DND-41 (cell line): ENCODE measurements around the gene SCAI.

Source experiments
- ATAC-seq: fragments of 200-7000 bp; cut with Tn5 transposase; 3 replicates; pipeline ENCODE4 v1.9.1; 2021; ENCODE audit warnings: low read depth; ENCODE audit not compliant: insufficient read depth
- DNase-seq: peaks from one replicate; pipeline ENCODE4 v3.0.0-alpha.2; 2020
- H2AFZ ChIP-seq: 2 replicates; pipeline ENCODE4 v1.6.0; 2012; ENCODE audit warnings: low read depth, low read length
- H3K27ac ChIP-seq: 2 replicates; pipeline ENCODE4 v1.5.1; 2012; ENCODE audit warnings: low read length, inconsistent platforms
- H3K27me3 ChIP-seq: fragments of 200-600 bp; sonication (generic); 2 replicates; pipeline ENCODE4 v1.6.0; 2012; ENCODE audit warnings: low read length, mild to moderate bottlenecking, inconsistent platforms; ENCODE audit not compliant: insufficient read depth, poor library complexity
- H3K36me3 ChIP-seq: 2 replicates; pipeline ENCODE4 v1.5.1; 2012; ENCODE audit warnings: low read length, inconsistent platforms; ENCODE audit not compliant: insufficient read depth
- H3K4me1 ChIP-seq: 2 replicates; pipeline ENCODE4 v1.5.1; 2012; ENCODE audit warnings: mild to moderate bottlenecking, low read length; ENCODE audit not compliant: insufficient read depth
- H3K4me2 ChIP-seq: 2 replicates; pipeline ENCODE4 v1.6.0; 2012; ENCODE audit warnings: mild to moderate bottlenecking, moderate library complexity, low read length, inconsistent platforms; ENCODE audit not compliant: insufficient read depth
- H3K4me3 ChIP-seq, 2 experiments: fragments of 200-600 bp in 1 of 2; shearing (Covaris generic) in 1 of 2; 2 replicates each; pipeline ENCODE4 v1.5.1; 2012 to 2016; ENCODE audit warnings: inconsistent platforms in 2 of 2, low read length in 2 of 2, mild to moderate bottlenecking in 2 of 2, low read depth in 1 of 2, moderate library complexity in 1 of 2
- H3K79me2 ChIP-seq: 2 replicates; pipeline ENCODE4 v1.6.0; 2012; ENCODE audit warnings: low read length, inconsistent platforms; ENCODE audit not compliant: insufficient read depth
- H3K9ac ChIP-seq: 2 replicates; pipeline ENCODE4 v1.6.0; 2012; ENCODE audit warnings: low read depth, mild to moderate bottlenecking, inconsistent platforms, low read length, moderate library complexity
- H3K9me3 ChIP-seq: 2 replicates; pipeline ENCODE4 v1.5.1; 2012; ENCODE audit warnings: low read length, moderate library complexity, mild to moderate bottlenecking, inconsistent platforms; ENCODE audit not compliant: insufficient read depth, severe bottlenecking
- H4K20me1 ChIP-seq: 2 replicates; pipeline ENCODE4 v1.6.0; 2012; ENCODE audit warnings: low read length; ENCODE audit not compliant: insufficient read depth
- EZH2 ChIP-seq: IDR thresholded peaks from 3 replicates; pipeline ENCODE4 v1.6.1; 2012; ENCODE audit warnings: borderline replicate concordance, low read depth, mild to moderate bottlenecking, moderate library complexity, low read length, inconsistent platforms; ENCODE audit not compliant: severe bottlenecking
- TF ChIP-seq, protein P1 (sequence below): IDR thresholded peaks from 2 replicates; pipeline ENCODE4 v1.5.1; 2012; ENCODE audit warnings: borderline replicate concordance, low read length, moderate library complexity, mild to moderate bottlenecking; ENCODE audit not compliant: poor library complexity, severe bottlenecking; ENCODE audit errors: extremely low read depth

The SCAI gene

DNA sequence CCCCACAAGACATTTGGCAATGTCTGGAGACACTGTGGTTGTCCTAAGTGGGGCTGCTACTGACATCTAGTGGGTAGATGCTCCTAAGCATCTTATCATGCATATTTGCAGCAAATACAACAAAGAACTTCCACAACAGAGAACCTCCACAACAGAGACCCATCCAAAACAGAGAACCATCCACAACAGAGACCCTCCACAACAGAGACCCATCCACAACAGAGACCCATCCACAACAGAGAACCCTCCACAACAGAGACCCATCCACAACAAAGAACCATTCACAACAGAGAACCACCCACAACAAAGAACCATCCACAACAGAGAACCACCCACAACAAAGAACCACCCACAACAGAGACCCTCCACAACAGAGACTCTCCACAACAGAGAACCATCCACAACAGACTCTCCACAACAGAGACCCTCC lies 248.6 kb downstream of the SCAI start:
- TF ChIP-seq, protein P1, sequence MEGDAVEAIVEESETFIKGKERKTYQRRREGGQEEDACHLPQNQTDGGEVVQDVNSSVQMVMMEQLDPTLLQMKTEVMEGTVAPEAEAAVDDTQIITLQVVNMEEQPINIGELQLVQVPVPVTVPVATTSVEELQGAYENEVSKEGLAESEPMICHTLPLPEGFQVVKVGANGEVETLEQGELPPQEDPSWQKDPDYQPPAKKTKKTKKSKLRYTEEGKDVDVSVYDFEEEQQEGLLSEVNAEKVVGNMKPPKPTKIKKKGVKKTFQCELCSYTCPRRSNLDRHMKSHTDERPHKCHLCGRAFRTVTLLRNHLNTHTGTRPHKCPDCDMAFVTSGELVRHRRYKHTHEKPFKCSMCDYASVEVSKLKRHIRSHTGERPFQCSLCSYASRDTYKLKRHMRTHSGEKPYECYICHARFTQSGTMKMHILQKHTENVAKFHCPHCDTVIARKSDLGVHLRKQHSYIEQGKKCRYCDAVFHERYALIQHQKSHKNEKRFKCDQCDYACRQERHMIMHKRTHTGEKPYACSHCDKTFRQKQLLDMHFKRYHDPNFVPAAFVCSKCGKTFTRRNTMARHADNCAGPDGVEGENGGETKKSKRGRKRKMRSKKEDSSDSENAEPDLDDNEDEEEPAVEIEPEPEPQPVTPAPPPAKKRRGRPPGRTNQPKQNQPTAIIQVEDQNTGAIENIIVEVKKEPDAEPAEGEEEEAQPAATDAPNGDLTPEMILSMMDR: peak; percentile 55
- TF ChIP-seq EZH2: no peak
- H4K20me1 ChIP-seq: no peaks in the 10 kb centered on the region
- H3K4me3 ChIP-seq: no peak overlapping the region
- no peak overlapping the region for H3K27ac ChIP-seq
- no peak overlapping the region for H3K4me2 ChIP-seq
- H3K36me3 ChIP-seq: peaks cover 65% of the 10 kb centered on the region
- no peaks in the 10 kb centered on the region for H3K27me3 ChIP-seq
- no peak overlapping the region for H2AFZ ChIP-seq
- H3K9ac ChIP-seq: no peak overlapping the region
- ATAC-seq (peak; percentile 77), DNase-seq (peak; percentile 57)
- H3K79me2 ChIP-seq: no peaks in the 10 kb centered on the region
- no peaks in the 10 kb centered on the region for H3K9me3 ChIP-seq
- H3K4me1 ChIP-seq: no peaks in the 10 kb centered on the region

DNA sequence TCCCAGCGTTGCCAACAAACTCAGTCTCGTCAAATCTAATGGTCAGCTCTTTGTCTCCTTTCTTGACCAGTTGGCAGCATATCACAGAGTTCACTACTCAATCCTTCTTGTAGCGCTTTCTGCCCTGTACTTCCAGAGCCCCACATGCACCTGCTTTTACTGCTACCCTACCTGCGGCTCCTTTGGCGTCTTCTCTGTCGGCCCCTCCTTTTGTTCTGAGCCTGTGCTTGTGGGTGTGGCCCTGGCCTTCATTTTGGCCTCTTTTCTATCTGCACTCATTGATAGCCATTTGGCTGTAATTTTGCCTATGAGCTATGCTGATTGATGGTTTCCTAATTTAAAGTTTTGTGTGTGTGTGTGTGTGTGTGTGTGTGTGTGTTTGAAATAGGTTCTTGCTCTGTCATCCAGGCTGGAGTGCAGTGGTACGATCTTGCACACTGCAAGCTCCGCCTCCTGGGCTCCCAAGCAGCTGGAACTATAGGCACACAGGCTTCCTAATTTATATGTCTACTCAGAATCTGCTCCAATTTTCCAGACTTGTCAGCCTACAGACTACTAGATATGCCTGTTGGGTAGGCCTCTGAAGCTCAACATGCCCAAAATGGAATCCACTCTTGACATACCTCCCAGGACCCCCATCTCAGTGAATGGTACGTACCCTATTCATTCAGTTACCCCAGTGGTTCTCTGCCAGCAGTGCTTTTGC lies 249.1 kb downstream of the SCAI start:
- no peaks in the 10 kb centered on the region for H3K9me3 ChIP-seq
- TF ChIP-seq, protein P1: no peak
- no peak for TF ChIP-seq EZH2
- DNase-seq (no peak), ATAC-seq (no peak)
- no peaks in the 10 kb centered on the region for H3K4me1 ChIP-seq
- no peak overlapping the region for H3K4me3 ChIP-seq
- H2AFZ ChIP-seq: no peak overlapping the region
- H3K36me3 ChIP-seq: peaks cover 65% of the 10 kb centered on the region
- no peaks in the 10 kb centered on the region for H3K27me3 ChIP-seq
- no peak overlapping the region for H3K27ac ChIP-seq
- H3K79me2 ChIP-seq: no peaks in the 10 kb centered on the region
- no peak overlapping the region for H3K9ac ChIP-seq
- no peaks in the 10 kb centered on the region for H4K20me1 ChIP-seq
- H3K4me2 ChIP-seq: no peak overlapping the region
